ENCODE results near the gene FHIP1A.
"Not testable (repeated sequence)": the region's sequence is repeated elsewhere in the genome, so short reads cannot be mapped to it uniquely, and the experiment has no call there.

FHIP1A gene

GRCh38 chr4:151408630-151409469 lies at the start of gene FHIP1A:
TSS of gene FHIP1A (plus strand) at chr4:151409176. CDS start at chr4:151566260, 157,084 bp downstream.
- peak; percentile 89 for DNase-seq

DNA sequence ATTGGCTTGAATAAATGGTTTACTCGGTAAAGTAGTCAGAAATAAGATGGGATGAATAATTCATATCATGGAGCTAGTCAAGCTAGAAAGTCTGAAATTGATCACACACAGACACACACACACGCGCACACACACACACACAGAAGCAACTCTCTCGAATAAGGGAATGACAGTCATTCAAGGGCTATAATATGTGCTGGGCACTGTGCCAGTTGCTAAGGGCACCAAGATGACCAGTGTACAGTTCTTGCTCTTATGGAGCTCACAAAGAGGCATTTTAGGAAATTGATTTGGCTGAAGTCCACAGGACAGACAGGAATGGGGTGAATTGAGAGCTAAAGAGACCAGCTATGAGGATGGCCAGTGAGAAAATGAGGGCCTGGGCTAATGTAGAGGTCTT lies 49.4 kb upstream of the FHIP1A start:
- no peak for DNase-seq

GRCh38 chr4:151361126-151361525 lies 47.9 kb upstream of the FHIP1A start:
- no peak for DNase-seq

- DNase-seq, result no peak
Measured at GRCh38 chr4:151361966-151362365, 47.0 kb upstream of the FHIP1A start.

DNA sequence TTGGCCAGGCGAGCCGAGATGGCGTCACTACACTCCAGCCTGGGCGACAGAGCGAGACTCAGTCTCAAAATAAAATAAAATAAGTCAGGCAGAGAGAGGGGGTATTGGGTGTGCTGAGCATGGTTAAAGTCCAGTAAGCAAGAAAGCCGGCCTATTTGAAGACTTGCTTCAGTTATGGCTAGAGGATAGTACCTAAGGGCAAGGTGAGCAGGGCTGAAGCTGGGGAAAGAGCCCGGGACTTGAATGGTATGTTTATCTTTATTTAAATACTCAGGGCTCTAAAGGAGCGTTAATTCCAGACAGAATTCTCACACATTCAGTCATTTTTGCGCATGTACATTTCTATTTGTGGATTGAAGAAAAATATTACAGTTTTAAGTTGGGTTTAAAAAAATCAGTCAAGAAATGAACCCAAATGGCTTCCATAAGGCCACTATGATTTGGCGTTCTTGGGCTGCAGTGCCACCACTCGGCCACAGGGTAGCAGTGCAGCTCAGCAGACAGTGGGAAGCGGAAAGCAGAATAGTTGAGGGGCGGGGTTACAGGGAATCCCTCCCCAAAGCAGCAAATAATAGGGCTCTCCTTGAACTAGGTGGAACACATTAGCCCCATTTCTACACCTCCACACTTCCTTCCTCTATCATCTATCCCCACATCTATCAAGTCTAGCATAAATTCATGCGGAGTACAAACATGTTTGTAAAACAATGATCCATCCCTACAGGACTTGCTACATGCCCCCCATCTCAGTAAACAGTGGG lies 46.4 kb upstream of the FHIP1A start:
- peak; percentile 90 for DNase-seq

GRCh38 chr4:151376540-151376939 lies 32.4 kb upstream of the FHIP1A start:
- DNase-seq, result no peak

DNA sequence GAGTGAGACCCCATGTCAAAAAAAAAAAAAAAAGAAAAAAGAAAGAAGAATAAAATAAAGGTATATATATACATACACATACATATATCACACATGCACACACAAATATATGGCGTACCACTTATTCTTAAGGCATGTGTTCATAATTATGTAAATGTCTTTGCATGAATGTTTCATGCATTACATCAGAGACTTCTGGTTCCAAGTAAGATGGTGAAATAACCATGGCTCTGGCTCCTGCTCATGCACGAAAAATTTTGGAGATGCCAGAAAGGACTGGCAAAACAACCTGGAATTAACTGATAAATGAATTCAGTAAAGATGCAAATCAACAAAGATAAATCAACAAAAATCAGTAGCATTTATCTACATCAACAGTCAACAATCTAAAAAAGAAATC lies 19.7 kb upstream of the FHIP1A start:
- DNase-seq, result no peak

GRCh38 chr4:151389799-151390198 lies 19.2 kb upstream of the FHIP1A start:
- not testable (repeated sequence) for DNase-seq

DNA sequence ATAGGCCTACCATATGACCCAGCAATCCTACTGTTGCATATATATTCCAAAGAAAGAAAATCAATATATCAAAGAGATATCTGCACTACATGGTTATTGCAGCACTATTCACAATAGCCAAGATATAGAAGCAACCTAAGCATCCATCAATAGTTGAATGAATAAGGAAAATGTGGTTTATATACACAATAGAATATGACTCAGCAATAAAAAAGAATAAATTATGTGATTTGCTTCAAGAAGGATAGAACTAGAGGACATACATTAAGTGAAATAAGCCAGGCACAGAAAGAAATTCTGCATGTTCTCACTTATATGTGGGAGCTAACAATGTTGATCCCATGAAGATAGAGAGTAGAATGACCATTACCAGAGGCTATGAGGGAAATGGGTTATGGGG lies 13.1 kb upstream of the FHIP1A start:
- no peak for DNase-seq

GRCh38 chr4:151400343-151400742 lies 8.6 kb upstream of the FHIP1A start:
- DNase-seq, result no peak

DNA sequence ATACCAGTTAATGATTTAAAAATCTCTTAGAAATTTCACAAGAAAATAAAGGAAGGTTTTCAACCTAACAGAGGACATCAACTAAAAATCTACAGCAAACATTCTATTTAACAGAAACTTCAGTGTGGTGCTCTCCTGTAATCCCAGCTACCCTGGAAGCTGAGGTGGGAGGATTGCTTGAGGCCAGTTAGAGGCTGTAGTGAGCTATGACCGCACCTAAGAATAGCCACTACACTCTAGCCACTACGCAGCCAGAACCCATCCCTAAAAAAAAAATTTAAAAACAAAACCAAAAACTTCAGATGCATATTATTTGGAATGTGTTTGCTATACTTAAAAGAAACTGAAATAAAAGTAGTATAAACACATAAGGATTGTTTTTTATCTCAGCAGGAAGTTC lies 7.2 kb upstream of the FHIP1A start:
- DNase-seq, result no peak

DNA sequence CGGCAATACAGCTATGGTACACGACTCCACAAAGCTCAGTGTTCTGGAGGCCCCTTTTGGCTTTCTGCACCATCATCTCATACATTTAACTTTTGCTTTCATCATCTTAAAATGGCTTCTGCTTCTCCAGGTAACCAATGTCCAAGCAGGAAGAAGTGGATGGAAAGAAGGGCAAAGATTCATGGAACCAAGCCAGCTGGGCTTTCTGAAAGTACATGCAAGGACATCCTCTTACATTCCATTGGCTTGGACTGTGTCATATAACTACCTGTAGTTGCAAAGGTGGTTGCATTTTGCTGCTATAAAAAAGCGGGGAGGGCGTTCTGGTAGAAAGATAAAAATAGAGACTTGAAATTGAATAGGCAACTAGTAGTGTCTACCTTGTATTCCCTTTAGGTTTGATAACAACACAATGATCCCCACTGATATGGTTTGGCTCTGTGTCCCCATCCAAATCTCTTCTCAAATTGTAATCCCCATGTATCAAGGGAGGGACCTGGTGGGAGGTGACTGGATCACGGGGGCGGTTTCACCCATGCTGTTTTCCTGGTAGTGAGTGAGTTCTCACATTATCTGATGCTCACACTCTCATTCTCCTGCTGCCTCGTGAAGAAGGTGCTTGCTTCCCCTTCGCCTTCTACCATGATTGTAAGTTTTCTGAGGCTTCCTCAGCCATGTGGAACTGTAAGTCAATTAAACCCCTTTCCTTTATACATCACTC lies 6.7 kb upstream of the FHIP1A start:
- DNase-seq, result no peak

DNA sequence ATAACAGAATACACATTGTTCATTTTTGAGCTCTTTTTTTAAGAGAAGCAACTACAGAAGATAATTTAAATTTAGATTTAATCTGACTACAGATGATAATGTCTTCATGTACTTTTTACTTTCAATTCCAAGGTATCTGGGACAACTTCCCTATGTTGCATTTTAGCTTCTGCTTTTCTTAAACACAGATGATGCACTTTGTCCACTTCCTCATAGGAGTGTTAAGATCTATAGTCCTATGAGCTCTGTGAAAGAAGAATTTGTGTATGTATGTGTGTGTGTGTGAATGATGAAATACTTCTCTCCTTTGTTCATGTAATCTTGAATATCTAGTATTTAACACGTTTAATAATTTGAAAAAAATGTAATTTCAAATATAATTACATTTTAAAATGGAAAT lies 5.3 kb upstream of the FHIP1A start:
- DNase-seq, result no peak

GRCh38 chr4:151404802-151405201 lies 4.2 kb upstream of the FHIP1A start:
- DNase-seq, result not testable (repeated sequence)

GRCh38 chr4:151407018-151407417 lies 2.0 kb upstream of the FHIP1A start:
- no peak for DNase-seq

GRCh38 chr4:151407466-151408379 lies 1.3 kb upstream of the FHIP1A start:
- DNase-seq, result no peak

DNA sequence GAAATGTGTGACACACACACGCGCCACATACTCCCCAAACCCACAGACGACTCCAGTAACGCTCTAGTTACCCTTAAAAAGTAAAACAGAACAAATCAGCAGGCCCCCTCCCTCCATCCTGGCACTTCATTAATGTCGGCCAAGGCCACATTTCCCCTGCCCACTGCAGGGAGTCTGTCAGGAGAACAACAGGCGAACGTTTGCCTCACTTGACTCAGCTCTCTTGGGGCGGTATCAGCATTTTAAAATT lies 671 bp upstream of the FHIP1A start:
- DNase-seq, result no peak

DNA sequence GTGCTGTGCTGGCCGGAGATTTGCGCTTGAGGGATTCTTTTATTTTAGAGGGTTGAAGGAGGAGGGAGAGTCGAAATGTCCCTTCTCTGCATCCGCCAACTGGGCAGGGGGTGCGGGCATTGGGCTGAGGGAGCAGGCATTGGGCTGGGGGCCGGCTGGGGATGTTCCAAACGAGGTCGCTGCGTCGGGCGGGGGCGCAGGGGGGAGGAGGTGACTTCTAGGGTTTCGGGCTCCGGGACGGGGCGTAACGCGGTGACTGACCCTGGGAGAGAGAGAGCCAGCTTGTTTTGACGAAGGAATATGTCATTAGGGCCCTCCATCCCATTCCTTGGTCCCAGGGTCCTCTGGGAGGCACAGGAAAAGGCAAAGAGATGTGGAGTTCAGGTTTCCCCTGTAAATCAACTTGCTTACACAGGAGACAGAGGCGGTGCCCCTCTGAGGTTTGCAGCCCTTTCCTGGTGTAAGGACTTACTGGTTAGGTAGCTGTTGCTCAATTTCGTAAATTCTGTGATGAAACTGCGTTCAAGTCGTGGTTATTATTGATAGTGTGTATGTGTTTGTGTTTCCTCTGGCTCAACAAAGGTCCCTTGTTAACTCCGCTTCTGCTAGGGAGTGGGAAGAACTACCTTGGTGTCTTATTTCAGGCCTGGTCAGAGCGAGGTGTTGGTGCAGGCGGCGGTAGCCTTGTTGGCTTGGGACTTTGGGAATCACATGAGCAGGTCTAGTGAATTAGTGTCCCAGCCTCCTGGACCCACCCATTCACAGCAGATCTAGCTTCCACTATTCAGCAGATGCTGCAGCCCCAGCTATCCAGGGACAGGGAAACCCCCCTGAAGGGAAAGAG lies 716 bp downstream of the FHIP1A start:
- peak; percentile 54 for DNase-seq

- DNase-seq, result no peak
Measured at GRCh38 chr4:151415978-151416377, 7.0 kb downstream of the FHIP1A start.

DNA sequence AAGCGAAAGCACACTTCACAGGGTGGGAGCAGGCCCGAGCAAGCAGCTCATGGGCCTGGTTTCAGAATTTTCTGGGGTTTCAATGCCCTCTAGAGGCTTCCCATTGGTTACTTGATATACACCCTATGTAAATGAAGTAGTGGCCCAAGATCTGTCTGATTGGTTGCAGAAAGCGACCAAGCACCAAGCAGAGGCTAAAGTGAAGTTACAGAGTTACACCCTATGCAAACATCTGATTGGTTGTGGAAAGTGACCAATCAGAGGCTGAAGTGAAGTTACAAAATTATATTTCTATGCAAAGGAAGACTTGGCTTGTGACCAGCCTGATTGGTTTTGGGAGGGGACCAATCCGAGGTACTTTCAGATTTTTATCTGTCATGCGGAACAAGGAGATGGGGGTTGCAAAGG lies 8.2 kb downstream of the FHIP1A start:
- no peak for DNase-seq

DNA sequence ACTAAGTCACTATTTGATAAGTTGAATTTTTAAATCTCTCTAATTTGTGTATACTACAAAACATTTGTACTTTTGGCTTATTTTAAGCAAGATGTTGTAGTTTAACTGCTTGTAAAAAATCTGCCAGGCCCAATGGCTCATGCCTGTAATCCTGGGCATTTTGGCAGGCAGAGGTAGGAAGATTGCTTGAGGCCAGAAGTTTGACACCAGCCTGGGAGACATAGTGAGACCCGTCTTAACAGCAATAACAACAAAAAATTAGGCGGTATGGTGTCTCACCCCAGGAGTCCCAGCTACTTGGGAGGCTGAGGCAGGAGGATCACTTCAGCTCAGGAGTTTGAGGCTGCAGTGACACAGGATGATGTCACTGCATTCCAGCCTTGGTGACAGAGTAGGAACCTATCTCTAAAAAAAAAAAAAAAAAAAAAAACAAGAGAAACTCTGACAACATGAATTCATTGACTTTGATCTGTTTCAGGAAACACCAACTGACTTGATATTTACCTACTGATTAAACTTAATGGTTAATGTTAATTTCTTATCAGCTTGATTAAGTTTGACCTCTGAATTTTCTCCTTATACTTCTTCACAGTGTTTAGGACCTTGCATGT lies 8.9 kb downstream of the FHIP1A start:
- no peak for DNase-seq
